GM18909 (cell line): ENCODE results near the gene OTOP3.
"Not testable (repeated sequence)": the region's sequence is repeated elsewhere in the genome, so short reads cannot be mapped to it uniquely, and the experiment has no call there.

Experiments used
- ATAC-seq: cut with Tn5 transposase; IDR thresholded peaks from one replicate; pipeline ENCODE4 v1.9.1; 2021; ENCODE audit warnings: mild to moderate bottlenecking; ENCODE audit not compliant: unreplicated experiment, poor library complexity

OTOP3 gene

GRCh38 chr17:74981318-74981978 lies 45.8 kb downstream of the OTOP3 start:
- no peak for ATAC-seq

GRCh38 chr17:74981979-74982662 lies 46.4 kb downstream of the OTOP3 start:
- ATAC-seq, result peak; percentile 65

- not testable (repeated sequence) for ATAC-seq
Measured at GRCh38 chr17:74982663-74983313, 47.1 kb downstream of the OTOP3 start.

DNA sequence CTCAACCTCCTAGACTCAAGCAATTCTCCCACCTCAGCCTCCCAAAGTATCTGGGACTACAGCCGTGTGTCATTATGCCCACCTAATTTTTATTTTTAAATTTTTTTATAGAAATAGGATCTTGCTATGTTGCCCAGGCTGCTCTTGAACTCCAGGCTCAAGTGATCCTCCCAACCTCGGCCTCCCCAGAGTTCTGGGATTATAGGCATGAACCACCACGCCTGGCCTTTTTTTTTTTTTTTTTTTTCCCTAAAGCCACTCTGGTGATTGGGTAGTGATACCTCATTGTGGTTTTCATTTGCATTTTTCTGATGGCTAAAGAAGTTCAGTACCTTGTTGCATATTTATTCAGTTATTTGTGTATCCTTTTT lies 50.5 kb downstream of the OTOP3 start:
- ATAC-seq, result no peak

DNA sequence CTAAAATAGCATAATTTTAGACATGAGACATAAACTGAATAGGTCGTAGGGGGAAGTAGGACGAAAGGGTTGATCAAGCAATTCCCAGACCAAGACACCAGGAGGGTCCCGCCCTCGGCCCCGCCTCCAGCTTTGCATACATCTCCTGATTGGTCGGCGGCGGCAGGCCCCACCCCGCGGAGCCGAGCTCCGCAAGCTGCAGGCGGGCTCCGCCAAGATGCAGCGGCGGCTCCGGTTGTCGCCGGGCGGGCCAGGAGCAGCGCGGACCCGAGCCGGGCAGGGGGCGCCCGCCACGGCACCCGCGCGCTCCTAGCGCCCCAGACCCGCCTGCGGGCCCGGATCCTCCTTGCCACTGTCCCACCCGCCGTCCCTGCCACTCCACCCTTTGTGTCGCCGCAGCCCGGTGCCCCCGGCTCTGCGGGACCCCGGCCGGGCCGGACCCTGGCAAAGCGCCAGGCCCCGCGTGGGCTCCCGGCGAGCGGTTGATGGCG lies 51.8 kb downstream of the OTOP3 start, which contains the start of gene CDR2L:
Gene CDR2L, plus strand, starts transcription at position 215 of the 491 bp plus-strand sequence. CDS start 412 bp downstream, outside the sequence.
- ATAC-seq, result peak; percentile 85

- peak; percentile 33 for ATAC-seq
Measured at GRCh38 chr17:74987909-74988711, 52.4 kb downstream of the OTOP3 start.

GRCh38 chr17:74990581-74991105 lies 54.9 kb downstream of the OTOP3 start:
- ATAC-seq, result no peak

DNA sequence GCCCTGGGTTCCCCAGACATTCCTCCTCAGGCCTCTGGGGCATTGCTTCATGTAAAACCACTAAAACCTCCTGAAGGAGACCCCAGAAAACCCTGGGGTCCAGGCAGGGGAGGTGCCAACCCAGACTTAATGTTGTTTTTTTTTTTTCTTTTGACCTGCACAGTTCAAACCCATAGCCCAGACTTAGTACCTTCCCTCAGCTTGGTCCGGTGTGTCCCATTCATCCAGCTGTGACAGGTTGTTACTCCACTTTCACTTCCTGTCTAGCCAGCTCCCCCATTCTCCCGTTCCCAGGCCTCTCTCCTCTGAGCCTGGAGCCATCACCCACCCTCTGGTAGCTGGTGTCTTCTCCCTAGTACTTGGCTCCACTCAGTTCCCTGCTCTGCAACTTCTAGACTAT lies 56.5 kb downstream of the OTOP3 start:
- ATAC-seq, result no peak

DNA sequence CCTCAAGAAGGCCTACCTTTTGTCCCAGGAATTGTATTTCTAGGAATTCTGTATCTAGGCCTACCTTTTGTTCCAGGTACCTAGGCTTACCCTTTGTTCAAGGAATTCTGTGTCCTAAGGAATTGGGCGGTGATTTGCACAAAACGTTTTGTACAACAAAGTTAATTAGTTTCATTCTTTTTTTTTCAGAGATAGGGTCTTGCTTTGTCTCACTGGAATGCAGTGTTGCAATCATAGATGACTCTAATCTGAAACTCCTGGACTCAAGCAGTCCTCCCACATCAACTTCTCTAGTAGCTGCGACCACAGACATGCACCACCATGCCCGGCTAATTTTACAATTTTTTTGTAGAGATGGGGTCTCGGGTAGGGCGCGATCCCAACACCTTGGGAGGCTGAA lies 58.7 kb downstream of the OTOP3 start:
- no peak for ATAC-seq

GRCh38 chr17:74995847-74996246 lies 60.1 kb downstream of the OTOP3 start:
- ATAC-seq, result no peak

GRCh38 chr17:74998783-74999182 lies 63.1 kb downstream of the OTOP3 start:
- ATAC-seq, result no peak

GRCh38 chr17:74999523-74999922 lies 63.8 kb downstream of the OTOP3 start:
- ATAC-seq, result no peak
